GM19467 (cell line): ENCODE measurements around the gene NTN3.
"Not testable (repeated sequence)": the region's sequence is repeated elsewhere in the genome, so short reads cannot be mapped to it uniquely, and the experiment has no call there.

Source experiments
- ATAC-seq: cut with Tn5 transposase; IDR thresholded peaks from one replicate; pipeline ENCODE4 v1.9.1; 2021; ENCODE audit warnings: mild to moderate bottlenecking, moderate library complexity; ENCODE audit not compliant: unreplicated experiment

NTN3 gene

GRCh38 chr16:2476741-2477140, 5.6 kb downstream of the NTN3 start:
- ATAC-seq = no peak

GRCh38 chr16:2477327-2477726, 6.2 kb downstream of the NTN3 start:
- ATAC-seq = no peak

- ATAC-seq = no peak
Measured at GRCh38 chr16:2478279-2478678, 7.2 kb downstream of the NTN3 start.

GRCh38 chr16:2479996-2480395, 8.9 kb downstream of the NTN3 start:
- ATAC-seq = not testable (repeated sequence)

- no peak for ATAC-seq
Measured at GRCh38 chr16:2480948-2481347, 9.9 kb downstream of the NTN3 start.

GRCh38 chr16:2481676-2482075, 10.6 kb downstream of the NTN3 start:
- ATAC-seq = no peak

- no peak for ATAC-seq
Measured at GRCh38 chr16:2482249-2482648, 11.2 kb downstream of the NTN3 start.

GRCh38 chr16:2482708-2483534, 11.8 kb downstream of the NTN3 start:
- ATAC-seq = no peak

- no peak for ATAC-seq
Measured at GRCh38 chr16:2483939-2484897, 13.1 kb downstream of the NTN3 start.

GRCh38 chr16:2484898-2485508, 13.9 kb downstream of the NTN3 start:
- no peak for ATAC-seq

GRCh38 chr16:2485811-2486507, 14.9 kb downstream of the NTN3 start:
- no peak for ATAC-seq

- no peak for ATAC-seq
Measured at GRCh38 chr16:2486645-2487516, 15.8 kb downstream of the NTN3 start.

- no peak for ATAC-seq
Measured at GRCh38 chr16:2487517-2487842, 16.4 kb downstream of the NTN3 start.

- ATAC-seq = no peak
Measured at GRCh38 chr16:2487903-2488531, 16.9 kb downstream of the NTN3 start.

GRCh38 chr16:2489581-2489980, 18.5 kb downstream of the NTN3 start:
- ATAC-seq = no peak

- no peak for ATAC-seq
Measured at GRCh38 chr16:2490190-2491105, 19.4 kb downstream of the NTN3 start.

- no peak for ATAC-seq
Measured at GRCh38 chr16:2492292-2492691, 21.2 kb downstream of the NTN3 start.

- ATAC-seq = no peak
Measured at GRCh38 chr16:2493605-2494004, 22.5 kb downstream of the NTN3 start.
